GM18909 (cell line): Measurements from ENCODE around the gene PTPRD.

Experiments used
- ATAC-seq: cut with Tn5 transposase; IDR thresholded peaks from one replicate; pipeline ENCODE4 v1.9.1; 2021; ENCODE audit warnings: mild to moderate bottlenecking; ENCODE audit not compliant: unreplicated experiment, poor library complexity

The PTPRD gene

DNA sequence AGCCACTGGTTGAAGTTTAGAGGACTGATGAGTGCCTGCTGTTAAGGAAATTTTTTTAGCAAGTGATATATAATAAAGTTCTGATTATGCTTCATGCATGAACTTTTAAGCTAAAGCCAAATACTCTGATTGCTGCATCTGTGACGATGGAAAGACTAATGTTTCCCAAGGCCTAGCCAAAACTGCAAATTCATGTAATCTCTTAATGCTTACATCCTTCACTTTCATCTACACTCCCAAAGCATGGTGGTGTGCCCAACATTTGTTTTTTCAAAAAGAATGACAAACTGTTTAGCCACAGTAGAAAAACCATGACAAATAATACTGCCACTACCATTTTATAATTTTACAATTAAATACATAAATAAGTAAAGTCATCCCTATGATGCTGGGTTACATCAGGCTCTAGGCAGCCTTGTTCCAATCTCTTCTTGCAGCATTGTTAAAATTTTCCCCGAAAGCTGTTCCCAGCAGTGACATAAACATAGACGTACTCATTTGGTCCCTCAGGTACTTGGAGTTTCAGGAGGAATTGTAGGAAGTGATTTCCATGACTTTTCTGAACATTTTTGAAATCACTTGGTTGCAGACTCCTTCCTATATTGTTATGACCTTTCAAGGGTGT lies 2187.9 kb downstream of the PTPRD start:
- ATAC-seq, result no peak

DNA sequence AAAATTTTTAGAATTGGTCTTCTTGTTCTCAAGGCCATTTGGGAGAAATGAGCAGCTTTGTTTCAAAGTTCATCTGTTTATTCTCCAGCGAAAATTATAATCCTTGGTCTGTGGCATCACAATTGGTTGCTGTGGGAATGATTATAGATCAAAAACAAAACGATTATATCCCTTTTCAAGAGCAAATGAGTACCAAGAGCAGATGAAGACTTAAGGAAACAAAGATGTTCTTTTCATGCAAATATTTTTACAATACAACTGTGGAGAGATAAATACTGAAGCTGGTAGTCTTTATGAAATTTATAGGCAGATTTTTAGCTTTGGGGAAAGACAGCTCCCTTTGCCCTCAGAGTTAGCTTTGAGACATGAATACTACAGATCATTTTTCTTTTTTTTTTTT lies 2192.4 kb downstream of the PTPRD start:
- no peak for ATAC-seq

DNA sequence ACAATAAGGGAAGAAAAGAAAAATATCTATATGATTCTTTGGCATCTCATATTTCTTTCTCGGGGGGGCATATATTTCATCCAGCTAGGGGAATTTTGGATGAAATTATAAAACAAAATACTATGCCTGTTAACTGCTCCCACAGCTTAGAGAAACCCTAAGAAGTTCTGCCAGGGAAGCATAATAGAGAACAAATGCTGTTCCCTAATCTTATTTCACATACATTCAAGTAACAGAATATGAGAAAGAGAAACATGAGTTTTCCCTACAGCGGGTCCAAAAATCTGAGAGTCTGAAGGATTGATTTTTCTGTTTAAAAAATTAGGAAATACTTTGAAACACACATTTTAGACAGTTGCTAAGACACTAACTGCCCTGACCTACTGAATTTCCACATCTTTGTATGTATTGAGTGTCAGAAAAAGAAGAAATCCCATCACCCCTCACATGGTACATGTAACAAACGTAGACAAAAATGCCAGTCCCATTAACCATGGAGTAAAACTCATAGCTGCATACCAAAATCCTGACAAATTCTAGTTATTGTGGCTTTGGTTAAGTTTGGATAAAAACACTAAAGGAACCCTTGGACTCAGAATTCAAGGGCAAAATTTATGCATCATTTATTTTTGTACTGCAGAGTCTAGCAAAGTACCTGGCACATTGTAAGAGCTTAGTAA lies 2193.1 kb downstream of the PTPRD start:
- no peak for ATAC-seq

- ATAC-seq, result no peak
Observed at GRCh38 chr9:8417341-8417740, 2195.5 kb downstream of the PTPRD start.

GRCh38 chr9:8412327-8412726 lies 2200.5 kb downstream of the PTPRD start:
- no peak for ATAC-seq

DNA sequence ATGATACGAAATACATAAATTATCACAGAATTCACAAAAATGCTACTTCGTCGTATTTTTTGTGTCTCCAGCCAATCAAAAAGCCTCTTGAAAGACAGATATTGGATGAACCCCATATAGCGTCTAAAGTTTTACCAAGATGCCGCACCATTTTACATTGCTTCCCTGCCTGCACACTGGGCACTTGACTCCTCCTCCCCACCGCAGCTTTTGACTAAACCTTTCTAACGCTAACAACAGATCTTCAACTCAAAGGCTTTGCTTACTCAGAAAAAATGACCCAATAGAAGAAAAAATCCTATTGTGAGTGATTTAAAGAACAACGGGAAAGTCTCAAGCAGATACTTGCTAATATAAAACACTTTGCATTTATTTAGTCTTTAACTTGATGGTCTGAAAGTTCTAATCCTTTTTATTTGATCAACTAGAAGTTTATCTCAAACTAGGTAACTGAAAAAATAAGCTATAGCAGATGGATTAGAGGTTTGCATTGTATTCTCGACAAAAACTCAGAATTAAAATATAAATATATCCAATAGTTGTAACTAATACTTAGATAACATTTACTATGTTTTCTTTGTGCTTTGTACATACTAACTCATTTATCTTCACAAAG lies 2204.1 kb downstream of the PTPRD start:
- ATAC-seq, result no peak

GRCh38 chr9:8401961-8402705 lies 2210.7 kb downstream of the PTPRD start:
- no peak for ATAC-seq

DNA sequence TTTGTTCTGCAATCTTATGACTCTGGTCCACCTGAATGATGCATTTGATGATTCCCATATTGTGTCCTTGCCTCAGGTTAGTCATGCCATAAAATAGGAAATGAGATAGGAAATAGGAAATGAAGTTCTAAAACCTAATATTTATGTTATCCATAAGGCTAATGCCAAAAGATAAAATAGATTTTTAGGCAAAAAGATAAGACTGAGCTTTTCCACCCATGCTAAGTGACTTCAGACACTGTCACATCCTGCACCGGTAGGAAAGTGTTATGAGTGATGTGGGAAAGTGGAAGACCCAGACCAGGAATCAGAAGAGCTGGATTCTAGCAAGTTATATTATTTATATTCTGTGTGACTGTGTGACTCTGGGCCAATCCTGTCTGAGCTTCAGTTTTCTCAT lies 2212.4 kb downstream of the PTPRD start:
- no peak for ATAC-seq

DNA sequence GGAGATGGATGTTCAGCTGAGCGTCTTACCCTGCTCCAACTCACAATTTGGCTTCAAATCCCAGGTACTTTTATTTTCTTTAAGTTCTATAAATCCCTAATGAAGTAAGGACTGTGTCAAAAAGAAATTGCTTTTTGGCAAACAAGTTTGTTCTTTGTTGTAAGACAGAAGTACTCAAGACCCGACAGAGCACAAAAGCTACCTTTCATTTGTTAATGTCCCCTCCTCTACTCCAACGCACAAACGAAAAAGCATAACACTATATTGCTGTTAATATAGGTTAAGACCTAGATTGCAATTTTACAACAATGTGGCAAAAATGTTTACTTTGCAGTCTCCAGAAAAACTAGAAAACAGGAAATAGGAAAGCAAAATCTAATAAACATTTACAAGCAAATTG lies 2217.8 kb downstream of the PTPRD start:
- ATAC-seq, result no peak

DNA sequence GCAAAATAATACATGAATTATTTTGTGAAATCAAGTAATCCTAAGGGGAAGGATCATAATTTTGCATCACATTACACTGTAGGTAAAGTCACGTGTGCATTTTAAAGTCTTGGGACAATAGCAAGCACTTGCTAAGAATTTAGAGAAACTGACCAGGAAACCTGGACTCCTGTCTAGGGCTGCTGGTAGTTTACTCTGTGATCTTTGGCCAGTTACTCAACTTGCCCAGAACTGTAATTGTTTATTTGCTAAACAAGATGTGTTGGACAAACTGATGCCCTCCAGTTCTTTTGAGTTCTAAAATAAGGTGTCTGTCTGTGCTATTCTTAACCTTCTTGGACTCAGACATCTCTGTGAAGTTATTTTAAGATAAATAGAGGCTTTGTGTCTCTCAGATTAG lies 2218.5 kb downstream of the PTPRD start:
- no peak for ATAC-seq

GRCh38 chr9:8392866-8393265 lies 2219.9 kb downstream of the PTPRD start:
- ATAC-seq, result no peak

DNA sequence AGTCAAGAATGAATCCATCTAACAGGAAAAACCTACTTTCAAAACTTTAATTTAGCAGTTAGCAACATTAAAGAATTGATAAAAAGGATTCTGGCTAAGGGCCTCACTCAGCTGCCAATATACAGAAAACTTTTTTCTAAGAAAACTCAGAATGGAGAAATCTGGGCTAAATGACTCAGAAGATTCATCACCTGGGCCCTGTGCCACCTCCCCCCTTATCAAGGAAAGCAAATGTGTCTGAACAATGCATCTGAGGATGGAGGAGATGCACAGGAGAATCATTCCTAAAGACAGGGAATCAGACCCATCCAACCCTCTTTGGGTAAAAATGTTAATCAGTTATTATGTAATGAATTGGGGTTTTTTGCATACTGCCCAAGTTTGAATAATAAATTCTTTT lies 2221.2 kb downstream of the PTPRD start:
- ATAC-seq, result no peak

- no peak for ATAC-seq
Observed at GRCh38 chr9:8391132-8391531, 2221.7 kb downstream of the PTPRD start.

- no peak for ATAC-seq
Observed at GRCh38 chr9:8390571-8390970, 2222.2 kb downstream of the PTPRD start.

GRCh38 chr9:8389531-8389930 lies 2223.3 kb downstream of the PTPRD start:
- no peak for ATAC-seq

GRCh38 chr9:8388132-8388531 lies 2224.7 kb downstream of the PTPRD start:
- ATAC-seq, result no peak

- no peak for ATAC-seq
Observed at GRCh38 chr9:8384091-8384490, 2228.7 kb downstream of the PTPRD start.

- ATAC-seq, result no peak
Observed at GRCh38 chr9:8382777-8383527, 2229.8 kb downstream of the PTPRD start.

- ATAC-seq, result no peak
Observed at GRCh38 chr9:8382266-8382665, 2230.5 kb downstream of the PTPRD start.

DNA sequence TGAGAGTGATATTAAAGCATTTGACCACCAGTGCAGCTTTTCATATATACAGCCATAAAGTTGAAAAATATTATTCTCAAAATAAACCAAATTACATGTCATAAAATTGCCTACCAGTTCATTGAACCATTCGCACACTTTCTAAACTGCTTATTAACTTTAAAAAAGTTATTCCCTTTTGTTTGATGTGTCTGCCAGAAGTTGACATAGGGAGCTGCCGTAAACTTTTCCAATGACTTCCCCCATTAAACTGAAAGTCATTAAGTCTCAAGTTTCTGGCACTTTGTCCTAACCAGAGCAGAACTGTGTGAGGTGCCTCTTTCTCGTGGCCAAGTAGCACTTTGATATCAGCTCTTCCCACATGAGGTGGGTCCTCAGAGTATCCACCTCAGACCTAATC lies 2231.2 kb downstream of the PTPRD start:
- no peak for ATAC-seq
